ENCODE data around the gene KCNT2. TPM values are rescaled to one million over a fixed set of nuclear protein-coding genes. Genes with fewer than 3 reads are reported as not detected.

Gene KCNT2
- total RNA-seq, 6 donors from 2014 or later, result 2.7 to 9.9 (median 5.9) TPM

- DNase-seq (no peak), ATAC-seq (ENCODE audit: low FRiP score in 2 of 2) (no peak)
- no peak overlapping the region for H3K4me3 ChIP-seq
- H3K4me1 ChIP-seq, result no peaks in the 10 kb centered on the region
- no peaks in the 10 kb centered on the region for H3K27me3 ChIP-seq
- no peak for TF ChIP-seq CTCF (IDR thresholded peaks at IDR 0.05)
- no peak for TF ChIP-seq EP300 (IDR thresholded peaks at IDR 0.05)
- no peak for TF ChIP-seq POLR2AphosphoS5 (IDR thresholded peaks at IDR 0.05)
- TF ChIP-seq POLR2A (IDR thresholded peaks at IDR 0.05), result no peak
- no peaks in the 10 kb centered on the region for H3K36me3 ChIP-seq
- no peaks in the 10 kb centered on the region for H3K9me3 ChIP-seq
- no peak overlapping the region for H3K27ac ChIP-seq
Measured at GRCh38 chr1:196486346-196486745, 121.9 kb downstream of the KCNT2 start.

- Histone ChIP-seq H3K27me3 (no peaks in the 10 kb centered on the region), H3K4me1 (no peaks in the 10 kb centered on the region), H3K4me3 (no peak overlapping the region), H3K27ac (no peak overlapping the region), H3K36me3 (no peaks in the 10 kb centered on the region), H3K9me3 (no peaks in the 10 kb centered on the region)
- DNase-seq (no peak), ATAC-seq (ENCODE audit: low FRiP score in 2 of 2) (no peak)
- TF ChIP-seq EP300 (IDR thresholded peaks at IDR 0.05), result no peak
- TF ChIP-seq POLR2AphosphoS5 (IDR thresholded peaks at IDR 0.05), result no peak
- WGBS, 2 donors, result 74 to 81% methylated on average over 2 of the region's 2 CpGs
Measured at GRCh38 chr1:196481616-196482015, 126.6 kb downstream of the KCNT2 start.

GRCh38 chr1:196477262-196477661 lies 131.0 kb downstream of the KCNT2 start:
- ATAC-seq (ENCODE audit: low FRiP score in 2 of 2), result no peak
- Histone ChIP-seq H3K27ac (no peak overlapping the region), H3K4me3 (no peak overlapping the region), H3K27me3 (no peaks in the 10 kb centered on the region), H3K9me3 (no peaks in the 10 kb centered on the region), H3K4me1 (no peaks in the 10 kb centered on the region), H3K36me3 (no peaks in the 10 kb centered on the region)
- 83 to 92% methylated on average over 2 of the region's 2 CpGs for WGBS, 2 donors
- no peak for DNase-seq
- TF ChIP-seq POLR2A (IDR thresholded peaks at IDR 0.05), result no peak
- no peak for TF ChIP-seq EP300 (IDR thresholded peaks at IDR 0.05)
- no peak for TF ChIP-seq POLR2AphosphoS5 (IDR thresholded peaks at IDR 0.05)
- TF ChIP-seq CTCF (IDR thresholded peaks at IDR 0.05), result no peak

- Histone ChIP-seq H3K27me3 (no peaks in the 10 kb centered on the region), H3K4me3 (no peak overlapping the region), H3K27ac (no peak overlapping the region), H3K9me3 (no peaks in the 10 kb centered on the region), H3K4me1 (no peaks in the 10 kb centered on the region), H3K36me3 (no peaks in the 10 kb centered on the region)
- ATAC-seq (ENCODE audit: low FRiP score in 2 of 2) (no peak), DNase-seq (no peak)
- WGBS, 2 donors, result 70 to 77% methylated on average over 1 of the region's 1 CpG
- TF ChIP-seq EP300 (IDR thresholded peaks at IDR 0.05) (no peak), POLR2A (IDR thresholded peaks at IDR 0.05) (no peak), POLR2AphosphoS5 (IDR thresholded peaks at IDR 0.05) (no peak), CTCF (IDR thresholded peaks at IDR 0.05) (no peak)
Measured at GRCh38 chr1:196467230-196467925, 140.9 kb downstream of the KCNT2 start.

- Histone ChIP-seq H3K4me1 (no peaks in the 10 kb centered on the region), H3K27ac (no peak overlapping the region), H3K4me3 (no peak overlapping the region), H3K36me3 (no peaks in the 10 kb centered on the region), H3K27me3 (no peaks in the 10 kb centered on the region), H3K9me3 (no peaks in the 10 kb centered on the region)
- no peak for TF ChIP-seq CTCF (IDR thresholded peaks at IDR 0.05)
- TF ChIP-seq POLR2A (IDR thresholded peaks at IDR 0.05), result no peak
- TF ChIP-seq EP300 (IDR thresholded peaks at IDR 0.05), result no peak
- TF ChIP-seq POLR2AphosphoS5 (IDR thresholded peaks at IDR 0.05), result no peak
- DNase-seq, result no peak
- no peak for ATAC-seq (ENCODE audit: low FRiP score in 2 of 2)
- 79 to 92% methylated on average over 1 of the region's 1 CpG for WGBS, 2 donors
Measured at GRCh38 chr1:196466654-196467053, 141.6 kb downstream of the KCNT2 start.
